HG03439 (cell line): Measurements from ENCODE around the gene ANXA6.

Source experiments
- ATAC-seq: cut with Tn5 transposase; IDR thresholded peaks from one replicate; pipeline ENCODE4 v1.9.1; 2021; ENCODE audit warnings: mild to moderate bottlenecking, moderate library complexity; ENCODE audit not compliant: unreplicated experiment

Gene ANXA6

DNA sequence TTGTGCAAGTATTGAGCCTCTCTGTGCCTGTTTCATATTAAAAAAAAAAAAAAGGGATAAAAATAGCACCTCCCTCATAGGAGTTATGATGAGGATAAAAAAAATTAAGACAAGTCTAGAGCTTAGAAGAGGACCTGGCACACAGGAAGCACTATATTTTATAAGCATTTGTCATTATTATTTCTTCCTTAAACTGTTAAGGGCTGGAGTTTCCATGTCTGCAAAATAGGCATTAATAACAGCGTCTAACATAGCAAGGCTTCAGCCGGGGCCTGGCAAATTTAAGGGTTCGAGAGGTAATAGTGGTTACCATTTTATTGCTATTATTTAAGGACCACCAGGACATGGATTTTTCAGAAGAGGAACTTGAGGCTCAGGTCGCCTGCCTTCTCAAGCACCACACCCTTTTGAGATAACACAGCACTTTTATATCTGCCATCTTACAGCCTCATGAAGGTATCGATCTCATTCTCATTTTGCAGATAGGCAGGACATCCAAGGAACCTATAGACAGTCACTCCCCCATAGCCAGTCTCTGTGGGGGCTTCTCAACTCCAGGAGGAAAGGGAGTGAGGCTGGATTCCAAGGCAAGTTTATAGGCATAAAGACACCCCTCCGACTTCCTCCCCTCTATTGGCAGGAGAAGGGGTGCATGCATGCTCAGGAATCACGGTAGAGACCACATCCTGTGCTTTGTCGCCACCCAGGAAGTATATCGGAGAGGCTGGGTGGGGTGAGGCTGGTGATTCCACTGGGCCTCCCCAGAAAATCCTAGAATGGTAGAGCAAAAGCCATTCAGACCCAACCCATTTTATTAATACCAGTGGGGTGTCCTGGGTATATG lies 2.4 kb downstream of the ANXA6 start:
- no peak for ATAC-seq

DNA sequence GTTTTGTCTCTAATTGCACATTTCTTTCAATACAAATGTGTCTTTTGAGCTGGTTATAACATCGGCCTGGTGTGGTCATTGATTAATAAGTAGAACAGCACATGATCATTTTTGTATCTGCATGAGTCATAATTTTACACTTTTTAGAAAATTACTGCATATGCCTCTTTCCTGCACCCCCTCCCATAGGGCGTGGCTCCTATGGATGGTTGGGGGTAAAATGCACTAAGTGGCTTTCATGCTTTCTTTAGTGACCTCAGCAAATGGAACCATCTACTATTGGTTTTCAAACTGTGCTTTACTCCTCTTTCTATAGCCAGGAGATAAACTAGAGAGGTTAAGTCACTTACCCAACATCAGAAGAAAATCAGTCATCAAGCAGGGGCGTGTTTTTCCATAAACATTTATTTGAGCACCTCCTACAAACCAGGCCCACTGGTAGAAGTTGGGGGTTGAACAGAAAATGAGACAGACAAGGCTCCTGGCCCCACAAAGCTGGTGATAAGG lies 3.8 kb downstream of the ANXA6 start:
- ATAC-seq: no peak

DNA sequence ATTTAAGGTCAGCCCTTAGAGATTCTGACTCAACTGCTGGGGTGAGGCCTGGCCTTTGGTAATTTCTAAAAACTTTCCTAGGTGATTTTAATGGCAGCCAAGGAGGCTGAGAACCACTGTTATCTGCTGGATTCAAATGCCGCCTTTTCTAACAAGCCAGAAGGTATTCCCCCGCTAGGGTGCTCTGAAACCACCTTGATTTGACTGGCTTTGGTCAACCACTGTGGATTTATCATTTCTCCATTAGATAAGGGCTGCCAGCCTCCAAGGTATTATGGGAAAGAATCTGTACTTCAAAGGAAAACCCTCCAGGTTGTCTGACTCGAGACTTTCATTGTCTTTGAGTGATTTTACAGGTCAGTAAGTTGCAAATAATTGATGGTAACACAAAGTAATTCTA lies 4.3 kb downstream of the ANXA6 start:
- ATAC-seq: no peak

DNA sequence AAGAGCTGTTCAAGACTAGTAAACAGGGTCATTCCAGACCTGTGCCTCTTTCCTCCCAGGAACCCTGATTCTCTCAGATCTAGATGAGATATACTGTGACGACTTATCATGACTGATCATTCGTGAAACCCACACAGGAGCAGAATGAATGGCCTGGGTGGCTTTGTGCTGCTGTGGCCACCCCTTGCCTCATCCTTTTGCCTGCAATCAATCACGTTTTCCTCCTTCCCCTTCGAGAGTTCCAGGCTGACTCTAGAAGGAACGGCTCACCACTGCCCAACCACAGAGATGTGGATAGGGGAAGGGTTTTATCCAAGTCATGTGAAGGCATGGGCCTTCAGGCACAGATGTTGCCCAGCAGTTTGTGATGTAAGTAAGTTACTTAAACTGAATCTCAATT lies 5.8 kb downstream of the ANXA6 start:
- no peak for ATAC-seq

DNA sequence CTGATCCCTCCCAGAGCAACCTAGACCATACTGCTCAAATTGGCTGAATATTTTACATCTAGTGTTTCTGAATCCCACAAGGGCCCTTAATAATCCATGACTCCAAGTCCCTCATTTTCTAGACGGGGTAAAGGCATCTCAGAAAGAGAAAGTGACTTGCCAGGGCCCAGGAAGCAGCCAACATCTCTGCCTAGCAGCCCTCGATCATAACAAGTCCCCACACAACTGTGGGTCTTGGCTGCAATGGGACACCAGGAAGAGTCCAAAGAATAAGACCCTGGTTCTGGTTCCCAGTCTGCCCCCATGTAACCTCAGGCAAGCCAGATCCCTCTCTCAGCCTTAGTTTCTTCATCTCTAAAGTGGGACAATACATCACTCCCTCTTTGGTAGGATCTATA lies 6.3 kb downstream of the ANXA6 start:
- ATAC-seq: no peak

DNA sequence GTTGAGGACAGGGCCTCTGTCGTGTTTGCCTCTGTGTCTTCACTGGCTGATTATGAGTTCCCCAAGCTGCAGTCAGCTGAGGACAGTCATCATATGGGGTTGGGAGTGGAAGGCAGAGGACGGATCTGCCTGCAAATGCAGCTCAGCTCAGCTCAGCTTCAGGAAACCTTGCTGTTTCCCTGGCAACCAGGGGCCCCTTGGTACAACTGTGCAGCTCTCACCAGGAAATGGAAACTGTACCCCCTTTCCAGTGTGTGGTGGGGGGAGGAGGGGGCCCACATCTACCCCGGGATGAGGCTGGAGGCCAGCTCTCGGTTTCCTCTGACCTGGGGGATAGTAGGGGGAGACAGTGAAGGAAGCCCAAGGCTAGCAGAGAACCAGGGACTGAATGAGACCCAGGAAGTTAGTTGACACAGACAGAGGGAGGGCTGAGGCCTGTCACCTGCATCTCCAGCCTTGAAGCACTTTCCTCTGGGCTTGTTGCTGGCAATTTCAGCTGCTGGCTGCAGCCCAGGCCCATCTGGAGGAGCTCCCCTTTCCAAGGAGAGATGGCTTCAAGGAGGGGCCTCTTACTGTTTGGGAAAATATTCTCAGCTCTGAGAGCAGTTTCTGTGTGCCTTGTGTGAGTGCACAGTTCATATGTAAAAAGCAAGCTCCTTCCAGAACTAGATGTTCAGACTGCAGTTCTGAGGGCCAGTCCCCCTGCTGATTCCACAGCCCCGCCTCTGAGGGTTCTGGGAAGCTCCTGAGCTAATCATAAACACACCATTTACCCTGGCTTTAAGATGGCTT lies 6.9 kb downstream of the ANXA6 start:
- peak; percentile 39 for ATAC-seq

DNA sequence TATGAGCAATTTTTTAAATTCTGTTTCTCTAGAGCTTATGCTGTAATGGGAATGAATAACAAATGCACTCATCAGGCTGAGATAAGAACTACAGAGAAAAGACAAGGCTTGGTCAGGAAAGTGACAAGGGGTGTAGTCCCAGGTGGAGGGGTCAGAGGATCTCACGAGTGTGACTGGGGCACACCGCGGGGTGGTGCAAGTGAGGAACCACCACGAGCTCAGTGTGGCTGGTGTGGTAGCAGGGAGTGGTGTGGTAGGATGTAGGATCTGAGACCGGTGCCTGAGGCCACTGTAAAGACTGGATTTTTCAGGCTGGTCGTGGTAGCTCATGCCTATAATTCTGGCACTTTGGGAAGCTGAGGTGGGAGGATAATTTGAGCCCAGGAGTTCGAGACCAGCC lies 9.0 kb downstream of the ANXA6 start:
- no peak for ATAC-seq

DNA sequence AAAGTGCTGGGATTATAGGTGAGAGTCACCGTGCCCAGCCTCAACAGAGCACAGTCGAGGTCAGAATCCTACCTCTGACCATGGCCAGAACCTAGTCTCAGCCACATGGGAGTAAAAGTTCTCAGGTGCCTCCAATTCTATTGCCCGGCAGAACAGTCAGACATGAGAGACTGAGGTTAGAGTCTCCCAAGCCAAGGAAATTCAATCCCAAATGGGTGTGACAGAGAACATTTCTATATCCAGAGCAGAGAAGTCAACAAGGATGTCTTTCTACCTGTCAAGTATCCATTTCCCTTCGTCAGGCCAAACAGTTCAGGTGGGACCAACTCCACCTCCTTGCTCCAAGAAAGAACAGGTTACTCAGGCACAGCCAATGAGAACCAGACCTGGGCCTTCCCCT lies 10.5 kb downstream of the ANXA6 start:
- no peak for ATAC-seq

DNA sequence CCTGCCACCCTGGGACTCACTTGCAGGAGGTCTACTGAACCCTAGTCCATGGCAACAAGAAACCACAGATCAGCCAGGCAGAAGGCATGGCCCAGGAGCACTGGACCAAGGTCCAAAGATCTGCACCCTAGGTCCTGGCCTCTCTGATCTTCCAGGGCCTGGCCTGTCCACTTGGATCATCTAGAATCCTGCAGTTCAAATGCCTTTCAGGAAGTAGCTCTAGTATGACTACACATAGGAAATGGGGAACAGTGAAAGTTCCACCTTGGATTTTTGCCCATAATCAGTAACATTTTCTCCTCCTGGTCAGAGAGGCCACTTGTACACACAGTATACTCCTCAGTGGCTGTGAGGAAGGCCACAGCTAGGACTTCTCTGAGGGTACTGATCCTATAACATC lies 11.5 kb downstream of the ANXA6 start:
- ATAC-seq: no peak

DNA sequence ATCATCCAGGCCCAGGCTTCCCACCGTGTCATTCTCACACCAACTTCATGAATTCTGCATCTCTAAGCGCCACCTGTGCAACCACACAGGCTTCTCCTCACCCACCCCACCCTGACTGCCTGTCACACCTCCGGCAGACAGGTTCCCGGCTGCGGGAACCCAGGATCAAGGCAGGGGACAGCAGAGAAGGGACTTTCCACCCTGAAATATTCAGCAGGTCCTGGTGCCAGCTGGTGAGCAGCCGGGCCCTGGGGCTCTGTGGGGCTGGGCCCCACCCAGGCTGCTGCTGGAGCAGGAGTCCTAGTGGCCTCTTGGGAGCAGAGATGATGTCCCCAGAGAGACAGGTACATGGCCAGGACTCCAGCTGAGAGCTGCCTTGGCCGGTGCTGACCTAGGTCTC lies 12.7 kb downstream of the ANXA6 start:
- ATAC-seq: no peak

DNA sequence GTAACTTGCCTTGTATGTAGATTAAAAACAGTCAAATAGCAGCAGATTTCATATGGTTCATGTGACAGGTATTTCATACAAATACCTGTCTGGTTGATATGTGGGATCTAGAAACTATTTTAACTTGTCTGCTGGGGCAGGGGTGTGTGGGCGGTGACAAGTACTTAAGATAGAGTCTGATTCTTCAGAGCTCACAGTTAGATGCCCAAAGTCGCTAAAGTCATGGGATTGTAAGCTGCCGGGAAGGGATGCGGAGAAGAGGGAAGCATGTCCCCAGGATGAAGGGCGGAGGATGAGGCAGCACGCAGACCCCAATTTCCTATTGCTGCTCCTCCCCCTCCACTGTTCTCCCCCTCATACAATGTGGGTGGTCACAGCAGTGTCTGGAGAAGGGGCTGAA lies 13.3 kb downstream of the ANXA6 start:
- ATAC-seq: no peak

DNA sequence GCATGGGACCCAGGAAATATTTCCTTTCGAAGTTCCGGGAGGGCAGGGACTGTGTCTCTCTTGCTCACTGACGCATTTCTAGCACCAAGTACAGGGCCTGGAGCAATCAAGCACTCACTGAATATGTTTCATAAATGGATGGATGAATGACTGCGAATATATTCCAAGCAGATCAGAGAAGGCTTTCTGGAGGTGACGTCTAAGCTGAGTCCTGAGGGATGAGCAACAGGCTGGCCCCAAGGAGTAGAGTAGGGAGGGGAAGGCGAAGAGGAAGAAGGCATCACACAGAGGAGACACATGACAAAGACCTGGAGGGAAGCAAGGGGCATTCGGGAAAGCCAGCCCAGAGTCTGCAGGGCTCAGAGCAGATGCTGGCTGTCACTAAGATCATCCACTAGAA lies 13.9 kb downstream of the ANXA6 start:
- ATAC-seq: no peak

DNA sequence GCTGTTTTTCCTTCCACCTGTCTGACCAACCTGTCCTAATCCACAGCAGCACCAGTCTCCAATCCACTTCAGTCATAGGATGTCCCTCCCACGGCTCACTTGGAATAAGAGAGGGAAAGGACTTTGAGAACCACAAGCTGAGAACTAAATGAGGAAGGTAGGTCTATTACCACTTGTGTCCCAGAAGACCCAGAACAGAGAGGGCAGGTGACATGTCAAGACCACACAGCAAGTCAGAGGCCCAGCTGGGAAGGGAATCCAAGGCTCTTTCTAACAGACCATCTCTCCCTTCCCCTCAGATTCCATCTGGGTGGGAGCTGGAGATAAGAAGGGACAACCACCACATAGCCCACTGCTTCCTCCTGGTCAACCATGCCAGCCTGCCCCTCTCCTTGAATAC lies 14.6 kb downstream of the ANXA6 start:
- no peak for ATAC-seq

DNA sequence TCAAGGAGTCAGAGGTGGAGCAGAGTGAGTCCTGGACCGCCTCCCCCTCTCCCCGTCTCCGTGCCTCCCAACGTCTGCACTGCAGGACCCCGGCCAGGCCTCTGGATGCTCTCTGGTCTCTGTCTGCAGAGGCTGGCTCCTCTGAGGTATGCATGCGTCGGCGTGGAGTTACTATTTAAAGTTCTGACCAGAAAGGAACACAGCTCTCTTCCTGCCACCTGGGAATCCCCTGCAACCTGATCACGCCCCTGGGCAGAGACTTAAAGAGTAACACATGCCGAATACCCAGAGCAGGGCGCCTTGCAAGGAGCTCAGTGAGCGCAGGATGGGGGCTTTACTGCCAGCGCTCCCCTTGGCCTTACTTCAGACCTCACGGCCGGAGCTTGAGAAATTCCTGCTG lies 16.0 kb downstream of the ANXA6 start:
- peak; percentile 82 for ATAC-seq

DNA sequence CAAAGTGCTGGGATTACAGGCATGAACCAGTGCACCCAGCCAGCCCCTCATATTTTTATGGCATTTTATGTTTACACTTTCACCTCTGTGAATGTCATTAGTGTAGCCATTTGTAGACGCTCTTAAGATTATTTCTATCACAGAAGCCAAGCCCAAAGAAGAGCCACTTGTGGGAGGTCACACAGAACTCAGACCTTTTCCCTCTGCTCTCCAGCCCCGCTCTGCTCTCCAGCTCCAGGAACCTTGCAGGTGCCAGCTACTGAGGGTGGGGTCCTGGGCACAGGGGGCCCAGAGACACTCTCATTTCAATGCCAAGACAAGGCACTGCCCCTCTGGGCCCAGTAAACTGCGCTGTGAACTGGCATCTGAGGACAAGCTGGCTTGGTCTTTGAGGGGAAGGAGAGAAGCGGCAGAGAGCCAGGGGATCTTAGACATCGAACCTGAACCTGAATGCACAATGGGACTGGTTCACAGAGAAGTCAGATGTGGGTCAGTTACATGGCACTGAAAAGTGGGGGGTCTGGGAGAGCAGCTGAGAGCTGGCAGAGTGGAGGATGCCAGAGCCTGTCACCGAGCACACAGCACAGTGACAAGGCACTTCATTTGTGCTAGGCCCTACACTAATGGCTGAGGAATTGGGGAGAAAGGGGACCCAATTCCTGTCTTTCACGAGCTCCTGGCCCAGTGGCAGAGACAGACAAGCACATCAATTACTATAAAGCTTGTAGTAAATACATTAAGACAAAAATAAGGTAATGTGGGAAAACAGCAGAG lies 16.7 kb downstream of the ANXA6 start:
- ATAC-seq: no peak

DNA sequence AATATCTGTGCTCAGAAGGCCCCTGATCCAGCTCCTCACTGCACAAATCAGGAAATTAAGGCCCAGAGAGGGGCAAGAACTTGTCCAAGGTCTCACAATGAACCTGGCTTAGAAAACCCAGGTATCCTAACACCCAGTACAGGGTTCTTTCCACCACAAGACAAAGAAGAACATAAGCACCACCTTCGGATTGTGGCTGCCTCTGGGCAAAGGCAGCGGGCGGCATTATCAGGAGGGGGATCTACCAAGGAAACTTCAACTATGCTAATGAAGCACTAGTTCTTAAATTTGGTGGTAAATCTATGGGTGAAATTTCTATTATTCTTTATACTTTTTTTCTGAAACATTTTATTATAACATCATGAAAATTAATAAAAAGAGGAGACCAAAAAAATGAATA lies 17.9 kb downstream of the ANXA6 start:
- no peak for ATAC-seq

DNA sequence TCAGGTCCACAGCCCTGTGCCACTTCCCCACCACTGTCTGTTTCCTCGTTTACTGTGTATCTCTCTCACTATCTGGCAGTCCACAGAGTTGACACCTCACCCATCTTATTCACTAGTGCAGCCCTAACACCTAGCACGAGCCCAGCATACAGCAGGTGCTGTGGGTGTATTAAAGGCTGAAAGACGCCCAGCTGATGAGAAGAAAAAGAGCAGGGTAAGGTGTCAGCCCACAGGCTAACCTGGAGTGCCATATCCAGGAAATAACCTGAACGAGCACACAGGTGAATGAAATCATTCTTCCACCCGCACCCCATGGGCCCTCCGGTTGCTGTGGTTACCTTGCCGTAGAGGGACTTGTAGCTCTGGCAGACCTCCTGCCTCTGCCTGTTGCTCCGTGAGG lies 18.6 kb downstream of the ANXA6 start:
- ATAC-seq: no peak

DNA sequence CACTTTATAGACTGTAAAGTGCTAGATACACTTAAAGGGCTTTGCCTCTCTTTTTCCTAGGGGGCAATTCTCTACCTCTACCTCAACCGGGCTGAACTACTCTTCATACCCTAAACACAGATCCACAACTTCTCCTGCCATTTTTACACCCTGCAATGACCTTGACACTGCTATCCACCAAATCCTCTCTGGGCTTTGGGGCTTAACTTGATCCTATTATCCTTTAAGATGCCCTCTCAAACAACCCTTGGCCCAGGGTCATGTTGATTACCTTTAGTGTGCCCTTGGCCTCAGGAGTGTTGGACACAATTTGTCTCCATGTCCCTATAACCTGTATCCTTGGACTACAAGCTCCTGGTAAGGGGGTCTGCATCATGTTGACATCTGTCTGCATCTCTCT lies 19.5 kb downstream of the ANXA6 start:
- ATAC-seq: no peak

DNA sequence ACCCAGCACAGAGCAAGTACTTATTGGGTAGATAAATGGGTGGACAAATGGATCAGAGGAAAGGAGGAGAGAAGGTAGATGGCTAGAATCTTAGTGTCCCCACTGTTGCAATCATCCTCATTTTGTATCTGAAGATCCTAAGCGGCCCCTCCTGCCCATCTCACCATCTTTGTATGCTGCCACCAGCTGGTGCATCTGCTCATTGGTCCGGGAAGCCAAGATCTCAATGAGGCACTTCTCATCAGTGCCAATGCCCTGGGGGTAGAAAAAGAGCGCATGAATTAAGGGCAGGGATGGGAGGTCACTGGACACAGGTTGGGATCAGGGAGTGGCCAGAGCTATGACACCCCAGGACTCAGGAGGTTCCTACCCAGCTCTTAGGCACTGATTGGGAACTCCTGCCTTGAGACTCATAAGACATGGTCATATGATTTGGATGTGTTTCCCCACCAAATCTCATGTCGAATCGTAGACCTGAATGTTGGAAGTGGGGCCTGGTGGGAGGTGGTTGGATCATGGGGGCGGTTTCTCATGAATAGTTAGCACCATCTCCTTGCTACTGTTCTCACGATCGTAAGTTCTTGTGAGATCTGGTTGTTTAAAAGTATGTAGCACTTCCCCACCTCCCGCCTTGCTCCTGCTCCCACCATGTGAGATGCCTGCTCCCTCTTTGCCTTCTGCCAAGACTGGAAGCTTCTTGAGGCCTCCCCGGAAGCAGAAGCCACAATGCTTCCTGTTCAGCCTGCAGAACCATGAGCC lies 20.3 kb downstream of the ANXA6 start:
- no peak for ATAC-seq

DNA sequence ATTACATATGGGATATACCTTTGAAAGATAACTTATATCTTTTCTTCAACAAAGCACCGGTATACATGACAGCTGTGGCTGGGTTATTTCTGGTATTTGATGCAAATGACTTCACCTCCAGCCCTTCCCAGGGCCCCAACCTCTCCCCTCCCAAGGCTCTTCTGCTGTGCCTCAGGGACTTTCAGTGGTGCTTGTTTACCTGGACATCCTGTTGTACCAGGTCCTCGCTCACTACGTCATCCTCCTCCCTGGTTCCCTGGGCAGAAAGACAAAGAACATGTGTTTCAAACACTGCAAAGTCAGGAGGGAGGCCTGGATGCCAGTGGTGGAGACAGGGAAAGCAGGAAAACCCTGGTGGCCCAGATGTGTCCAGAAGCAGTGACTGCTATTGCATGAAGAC lies 23.4 kb downstream of the ANXA6 start:
- ATAC-seq: peak; percentile 73

DNA sequence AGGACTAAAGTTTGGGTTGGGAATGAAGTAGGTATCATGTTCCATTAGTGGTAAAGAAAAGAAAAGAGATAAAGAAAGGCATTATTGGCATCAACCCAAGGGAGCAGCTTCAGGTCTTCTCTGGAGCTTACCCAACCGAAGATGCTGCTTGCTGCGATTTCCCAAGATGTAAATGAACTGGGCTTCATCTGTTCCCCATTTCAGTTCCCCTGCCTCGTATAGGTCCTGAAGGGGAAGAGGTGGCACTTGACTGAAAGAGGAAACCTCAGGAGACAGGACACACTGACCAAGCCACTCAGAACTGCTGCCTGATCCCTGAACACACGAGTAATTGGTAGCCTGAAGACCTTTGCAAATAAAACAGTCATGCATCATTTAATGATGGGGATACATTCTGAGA lies 24.6 kb downstream of the ANXA6 start:
- ATAC-seq: no peak
